SK-N-SH treated with all-trans-retinoic acid at 6 μM for 48 hours (cell line): ENCODE results near the gene C22orf15.
A peak's percentile ranks its signal among the peaks of the same experiment; 100 is the strongest.

ENCODE experiments used
- ATAC-seq: fragments of 200-7000 bp; cut with Tn5 transposase; 3 replicates; pipeline ENCODE4 v1.9.1; 2020; ENCODE audit warnings: mild to moderate bottlenecking, moderate library complexity
- BACH2 ChIP-seq: fragments of 250-450 bp; sonication (Bioruptor Pico); IDR thresholded peaks from 2 replicates; pipeline ENCODE4 v1.9.0; 2021; ENCODE audit warnings: mild to moderate bottlenecking, borderline replicate concordance
- CREB5 ChIP-seq: fragments of 250-450 bp; sonication (Bioruptor Pico); IDR thresholded peaks from 2 replicates; pipeline ENCODE4 v1.5.1; 2020; ENCODE audit warnings: low read depth, mild to moderate bottlenecking, moderate library complexity
- CSDC2 ChIP-seq: fragments of 250-450 bp; sonication (Bioruptor Pico); IDR thresholded peaks from 2 replicates; pipeline ENCODE4 v1.5.0; 2020; ENCODE audit warnings: mild to moderate bottlenecking, moderate library complexity
- GLIS3 ChIP-seq: fragments of 250-450 bp; sonication (Bioruptor Pico); IDR thresholded peaks from 2 replicates; pipeline ENCODE4 v1.5.0; 2020; ENCODE audit warnings: mild to moderate bottlenecking, moderate library complexity
- ISL1 ChIP-seq: fragments of 250-450 bp; sonication (Bioruptor Pico); IDR thresholded peaks from 2 replicates; pipeline ENCODE4 v2.1.2; 2022; ENCODE audit warnings: mild to moderate bottlenecking, moderate library complexity
- OSR1 ChIP-seq: fragments of 250-450 bp; sonication (Bioruptor Pico); IDR thresholded peaks from 2 replicates; pipeline ENCODE4 v1.8.0; 2022; ENCODE audit warnings: moderate library complexity, mild to moderate bottlenecking, inconsistent platforms
- PATZ1 ChIP-seq: fragments of 250-450 bp; sonication (Bioruptor Pico); IDR thresholded peaks from 2 replicates; pipeline ENCODE4 v1.8.0; 2020; ENCODE audit warnings: mild to moderate bottlenecking, moderate library complexity, borderline replicate concordance
- POU6F1 ChIP-seq: fragments of 250-450 bp; sonication (Bioruptor Pico); IDR thresholded peaks from 2 replicates; pipeline ENCODE4 v1.8.0; 2021; ENCODE audit warnings: low read depth, mild to moderate bottlenecking, moderate library complexity, borderline replicate concordance
- RARB ChIP-seq: fragments of 250-450 bp; sonication (Bioruptor Pico); IDR thresholded peaks from 2 replicates; pipeline ENCODE4 v1.8.0; 2021; ENCODE audit warnings: mild to moderate bottlenecking, moderate library complexity
- SNAI2 ChIP-seq: fragments of 250-450 bp; sonication (Bioruptor Pico); IDR thresholded peaks from 2 replicates; pipeline ENCODE4 v1.5.0; 2020; ENCODE audit warnings: mild to moderate bottlenecking, moderate library complexity
- TCF4 ChIP-seq: fragments of 250-450 bp; sonication (Bioruptor Pico); IDR thresholded peaks from 2 replicates; pipeline ENCODE4 v1.8.0; 2021; ENCODE audit warnings: mild to moderate bottlenecking, moderate library complexity, borderline replicate concordance
- TOX ChIP-seq: fragments of 250-450 bp; sonication (Bioruptor Pico); IDR thresholded peaks from 2 replicates; pipeline ENCODE4 v1.8.0; 2021; ENCODE audit warnings: mild to moderate bottlenecking, moderate library complexity, borderline replicate concordance
- ZC3H10 ChIP-seq: fragments of 250-450 bp; sonication (Bioruptor Pico); IDR thresholded peaks from 2 replicates; pipeline ENCODE4 v1.5.1; 2021; ENCODE audit warnings: mild to moderate bottlenecking, moderate library complexity
- ZFP3 ChIP-seq: fragments of 250-450 bp; sonication (Bioruptor Pico); IDR thresholded peaks from 2 replicates; pipeline ENCODE4 v1.5.0; 2020; ENCODE audit warnings: mild to moderate bottlenecking, moderate library complexity
- ZFP30 ChIP-seq: fragments of 450-650 bp; formaldehyde crosslinking; IDR thresholded peaks from 2 replicates; pipeline ENCODE4 v1.5.0; 2022; ENCODE audit warnings: mild to moderate bottlenecking, moderate library complexity
- ZNF565 ChIP-seq: fragments of 450-650 bp; formaldehyde crosslinking; conservative IDR thresholded peaks from 2 replicates; pipeline ENCODE4 v1.5.0; 2020; ENCODE audit warnings: low read depth, mild to moderate bottlenecking, moderate library complexity
- ZNF70 ChIP-seq: fragments of 450-650 bp; formaldehyde crosslinking; IDR thresholded peaks from 2 replicates; pipeline ENCODE4 v1.5.0; 2020; ENCODE audit warnings: mild to moderate bottlenecking, moderate library complexity
- ZNF8 ChIP-seq: fragments of 450-650 bp; formaldehyde crosslinking; IDR thresholded peaks from 2 replicates; pipeline ENCODE4 v1.5.0; 2020; ENCODE audit warnings: mild to moderate bottlenecking, moderate library complexity
- TF ChIP-seq, protein P1 (sequence below): fragments of 250-450 bp; sonication (Bioruptor Pico); IDR thresholded peaks from 2 replicates; pipeline ENCODE4 v1.5.1; 2021; ENCODE audit warnings: mild to moderate bottlenecking, moderate library complexity
- TF ChIP-seq, protein P2 (sequence below): fragments of 250-450 bp; sonication (Bioruptor Pico); IDR thresholded peaks from 2 replicates; pipeline ENCODE4 v1.5.0; 2020; ENCODE audit warnings: mild to moderate bottlenecking, moderate library complexity

Gene C22orf15

GRCh38 chr22:23775779-23776375, 13.1 kb downstream of the C22orf15 start:
- ATAC-seq: peak; percentile 13; the same call in 1 of the 3 replicates
- TF ChIP-seq ZFP3 (CRISPR knock-in tag) (no peak), CREB5 (CRISPR knock-in tag) (no peak), ZNF565 (CRISPR knock-in tag) (no peak), TCF4 (CRISPR knock-in tag) (no peak), TOX (CRISPR knock-in tag) (no peak), SNAI2 (CRISPR knock-in tag) (no peak), ZNF8 (no peak), BACH2 (CRISPR knock-in tag) (no peak), ZFP30 (CRISPR knock-in tag) (no peak), OSR1 (CRISPR knock-in tag) (no peak), ZC3H10 (no peak), PATZ1 (CRISPR knock-in tag) (no peak), GLIS3 (CRISPR knock-in tag) (no peak), RARB (CRISPR knock-in tag) (no peak), CSDC2 (no peak), ISL1 (CRISPR knock-in tag) (no peak), POU6F1 (CRISPR knock-in tag) (no peak)
- TF ChIP-seq, protein P1, sequence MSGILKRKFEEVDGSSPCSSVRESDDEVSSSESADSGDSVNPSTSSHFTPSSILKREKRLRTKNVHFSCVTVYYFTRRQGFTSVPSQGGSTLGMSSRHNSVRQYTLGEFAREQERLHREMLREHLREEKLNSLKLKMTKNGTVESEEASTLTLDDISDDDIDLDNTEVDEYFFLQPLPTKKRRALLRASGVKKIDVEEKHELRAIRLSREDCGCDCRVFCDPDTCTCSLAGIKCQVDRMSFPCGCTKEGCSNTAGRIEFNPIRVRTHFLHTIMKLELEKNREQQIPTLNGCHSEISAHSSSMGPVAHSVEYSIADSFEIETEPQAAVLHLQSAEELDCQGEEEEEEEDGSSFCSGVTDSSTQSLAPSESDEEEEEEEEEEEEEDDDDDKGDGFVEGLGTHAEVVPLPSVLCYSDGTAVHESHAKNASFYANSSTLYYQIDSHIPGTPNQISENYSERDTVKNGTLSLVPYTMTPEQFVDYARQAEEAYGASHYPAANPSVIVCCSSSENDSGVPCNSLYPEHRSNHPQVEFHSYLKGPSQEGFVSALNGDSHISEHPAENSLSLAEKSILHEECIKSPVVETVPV (CRISPR knock-in tag): no peak
- TF ChIP-seq, all 23 proteins: peak for 0

GRCh38 chr22:23777776-23778576, 15.2 kb downstream of the C22orf15 start:
- no peak for ATAC-seq

More at GRCh38 chr22:23777776-23778576, 15.2 kb downstream of the C22orf15 start:
- no peak for TF ChIP-seq SNAI2 (CRISPR knock-in tag)
- TF ChIP-seq, protein P2, sequence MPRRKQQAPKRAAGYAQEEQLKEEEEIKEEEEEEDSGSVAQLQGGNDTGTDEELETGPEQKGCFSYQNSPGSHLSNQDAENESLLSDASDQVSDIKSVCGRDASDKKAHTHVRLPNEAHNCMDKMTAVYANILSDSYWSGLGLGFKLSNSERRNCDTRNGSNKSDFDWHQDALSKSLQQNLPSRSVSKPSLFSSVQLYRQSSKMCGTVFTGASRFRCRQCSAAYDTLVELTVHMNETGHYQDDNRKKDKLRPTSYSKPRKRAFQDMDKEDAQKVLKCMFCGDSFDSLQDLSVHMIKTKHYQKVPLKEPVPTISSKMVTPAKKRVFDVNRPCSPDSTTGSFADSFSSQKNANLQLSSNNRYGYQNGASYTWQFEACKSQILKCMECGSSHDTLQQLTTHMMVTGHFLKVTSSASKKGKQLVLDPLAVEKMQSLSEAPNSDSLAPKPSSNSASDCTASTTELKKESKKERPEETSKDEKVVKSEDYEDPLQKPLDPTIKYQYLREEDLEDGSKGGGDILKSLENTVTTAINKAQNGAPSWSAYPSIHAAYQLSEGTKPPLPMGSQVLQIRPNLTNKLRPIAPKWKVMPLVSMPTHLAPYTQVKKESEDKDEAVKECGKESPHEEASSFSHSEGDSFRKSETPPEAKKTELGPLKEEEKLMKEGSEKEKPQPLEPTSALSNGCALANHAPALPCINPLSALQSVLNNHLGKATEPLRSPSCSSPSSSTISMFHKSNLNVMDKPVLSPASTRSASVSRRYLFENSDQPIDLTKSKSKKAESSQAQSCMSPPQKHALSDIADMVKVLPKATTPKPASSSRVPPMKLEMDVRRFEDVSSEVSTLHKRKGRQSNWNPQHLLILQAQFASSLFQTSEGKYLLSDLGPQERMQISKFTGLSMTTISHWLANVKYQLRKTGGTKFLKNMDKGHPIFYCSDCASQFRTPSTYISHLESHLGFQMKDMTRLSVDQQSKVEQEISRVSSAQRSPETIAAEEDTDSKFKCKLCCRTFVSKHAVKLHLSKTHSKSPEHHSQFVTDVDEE (CRISPR knock-in tag): no peak
- no peak for TF ChIP-seq CREB5 (CRISPR knock-in tag)
- no peak for TF ChIP-seq OSR1 (CRISPR knock-in tag)
- TF ChIP-seq ZFP30 (CRISPR knock-in tag): no peak
- no peak for TF ChIP-seq TOX (CRISPR knock-in tag)
- no peak for TF ChIP-seq RARB (CRISPR knock-in tag)
- TF ChIP-seq ZNF8: no peak
- no peak for TF ChIP-seq ZC3H10
- TF ChIP-seq BACH2 (CRISPR knock-in tag): no peak
- no peak for TF ChIP-seq PATZ1 (CRISPR knock-in tag)
- TF ChIP-seq GLIS3 (CRISPR knock-in tag): no peak
- no peak for TF ChIP-seq ISL1 (CRISPR knock-in tag)
- no peak for TF ChIP-seq ZNF70 (CRISPR knock-in tag)
